Inferior parietal cortex (tissue), 1 donor: Measurements from ENCODE around the gene SLC11A1.

Source experiments
- DNase-seq: peaks from one replicate; pipeline ENCODE4 v3.0.0-alpha.2; 2016; ENCODE audit errors: extremely low spot score

The SLC11A1 gene

GRCh38 chr2:218435003-218435982 is 53.2 kb downstream of the SLC11A1 start:
- DNase-seq = no peak

DNA sequence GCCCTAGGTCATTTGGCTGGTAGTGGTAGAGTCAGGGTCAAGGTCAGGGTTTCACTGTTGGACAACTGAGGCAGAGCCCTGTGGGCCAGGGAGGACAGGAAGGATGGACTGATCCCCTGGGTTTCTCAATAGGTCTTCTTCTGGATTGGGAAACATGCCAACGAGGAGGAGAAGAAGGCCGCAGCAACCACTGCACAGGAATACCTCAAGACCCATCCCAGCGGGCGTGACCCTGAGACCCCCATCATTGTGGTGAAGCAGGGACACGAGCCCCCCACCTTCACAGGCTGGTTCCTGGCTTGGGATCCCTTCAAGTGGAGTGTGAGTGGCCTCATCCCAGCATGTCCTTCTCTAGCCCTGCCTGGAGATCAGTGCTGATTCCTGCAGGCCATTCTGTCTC is 54.9 kb downstream of the SLC11A1 start:
- DNase-seq = no peak

DNA sequence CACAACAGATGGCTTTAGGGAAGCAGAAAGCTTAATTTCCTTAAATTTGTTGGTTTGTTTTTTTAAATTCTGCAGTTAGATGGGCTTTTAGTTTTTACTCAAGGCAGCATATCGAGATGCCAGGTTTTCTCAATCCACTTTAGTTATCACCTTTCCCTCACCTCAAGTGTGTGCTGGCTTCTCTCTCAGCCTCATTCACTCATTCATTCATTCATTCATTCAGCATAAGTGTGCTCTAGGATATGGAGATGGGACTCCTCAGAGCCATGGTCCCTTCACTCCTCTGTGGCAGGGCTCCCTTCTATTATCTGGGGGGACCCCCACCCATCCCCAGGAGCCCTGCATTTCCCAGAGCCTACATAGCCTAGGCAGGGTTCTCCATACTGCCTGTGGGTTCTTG is 55.9 kb downstream of the SLC11A1 start:
- DNase-seq = no peak

- DNase-seq = no peak
Measured at GRCh38 chr2:218438596-218438995, 56.5 kb downstream of the SLC11A1 start.

GRCh38 chr2:218444692-218445357 is 62.8 kb downstream of the SLC11A1 start:
- DNase-seq = no peak

DNA sequence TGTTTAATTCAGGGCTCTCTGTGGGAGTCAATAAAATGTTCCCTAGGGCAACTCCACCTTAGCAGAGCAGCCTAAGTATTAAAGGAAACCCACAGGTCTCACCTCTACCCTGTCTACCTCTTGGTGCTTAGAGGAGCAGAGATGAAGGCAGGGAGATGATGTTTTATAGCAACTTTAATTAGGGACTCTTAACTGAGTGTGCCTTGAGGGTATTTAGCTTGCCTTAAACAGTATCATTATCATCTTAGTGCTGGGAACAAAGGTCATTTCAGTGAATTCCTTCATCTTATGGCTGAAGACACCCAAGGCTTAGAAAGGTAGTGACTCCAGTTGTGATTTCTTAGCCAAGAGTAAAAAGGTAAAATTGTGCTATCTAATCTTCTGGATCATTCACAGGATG is 63.5 kb downstream of the SLC11A1 start:
- no peak for DNase-seq
